OCI-M1 (cell line): ENCODE measurements around the gene DNTT.
A peak's percentile ranks its signal among the peaks of the same experiment; 100 is the strongest.

Experiments
- DNase-seq: peaks from one replicate; lab custom pipeline; 2025; lab: John Stamatoyannopoulos, UW

Gene DNTT

GRCh38 chr10:96304230-96304629 lies at the start of gene DNTT:
DNTT (plus strand) TSS chr10:96304434; CDS start chr10:96304498, 64 bp downstream.
- DNase-seq, result no peak

- DNase-seq, result no peak
These were observed 49.3 kb upstream of the DNTT start for GRCh38 chr10:96254976-96255375.

DNA sequence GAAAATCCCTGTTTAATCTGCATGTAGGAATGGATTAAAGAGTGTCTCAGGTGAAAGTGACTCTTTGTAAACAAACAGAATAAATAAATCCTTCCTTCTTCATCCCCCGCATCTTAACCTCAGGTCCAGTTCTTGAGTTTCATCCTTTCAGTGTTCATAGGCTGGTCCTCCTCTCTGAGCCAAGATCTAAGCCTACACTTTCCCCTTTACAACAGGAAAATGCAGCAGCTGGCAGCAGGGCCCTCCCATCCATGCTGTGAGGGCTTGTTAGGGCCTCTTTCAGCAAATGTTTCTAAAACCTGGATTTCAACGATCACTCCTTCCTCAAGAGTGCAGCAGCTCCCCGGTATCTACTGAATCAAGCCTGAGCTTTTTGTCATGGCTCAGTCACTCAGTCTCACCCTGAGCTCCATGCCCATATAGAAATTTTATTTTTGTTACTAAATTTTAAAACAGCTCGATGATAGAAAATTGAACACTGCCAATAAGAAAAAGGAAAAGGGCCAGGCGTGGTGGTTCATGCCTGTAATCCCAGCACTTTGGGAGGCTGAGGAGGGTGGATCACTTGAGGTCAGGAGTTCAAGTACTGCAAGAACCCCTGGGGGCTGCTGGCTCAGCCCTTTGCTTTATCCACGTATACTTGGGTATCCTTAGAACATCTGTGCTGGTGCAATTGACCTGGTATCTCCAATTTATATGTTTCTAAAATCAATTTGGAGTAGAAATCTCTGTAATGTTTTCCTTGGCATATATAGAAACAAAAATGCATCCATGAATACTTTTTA lies 48.5 kb upstream of the DNTT start:
- no peak for DNase-seq

DNA sequence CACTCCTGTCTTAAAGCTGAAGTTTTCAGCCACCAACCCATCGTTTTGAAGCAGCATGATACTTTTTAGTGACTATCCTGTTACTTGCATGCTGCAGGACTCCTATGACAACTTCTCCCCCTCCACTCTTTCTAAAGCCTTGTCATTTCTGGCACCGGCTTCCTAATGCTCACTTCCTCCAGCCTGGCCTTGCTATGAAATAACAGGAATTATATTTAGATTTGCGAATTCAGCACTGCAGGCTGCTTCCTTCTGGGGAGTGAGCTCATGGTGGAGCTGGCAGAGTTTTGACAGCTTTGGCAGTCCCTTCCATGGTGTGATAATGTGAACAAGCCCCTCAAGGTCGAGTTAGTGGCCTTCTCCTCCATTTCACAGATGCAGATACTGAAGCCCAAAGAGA lies 46.3 kb upstream of the DNTT start:
- no peak for DNase-seq

- DNase-seq, result no peak
These were observed 45.1 kb upstream of the DNTT start for GRCh38 chr10:96259150-96259549.

DNA sequence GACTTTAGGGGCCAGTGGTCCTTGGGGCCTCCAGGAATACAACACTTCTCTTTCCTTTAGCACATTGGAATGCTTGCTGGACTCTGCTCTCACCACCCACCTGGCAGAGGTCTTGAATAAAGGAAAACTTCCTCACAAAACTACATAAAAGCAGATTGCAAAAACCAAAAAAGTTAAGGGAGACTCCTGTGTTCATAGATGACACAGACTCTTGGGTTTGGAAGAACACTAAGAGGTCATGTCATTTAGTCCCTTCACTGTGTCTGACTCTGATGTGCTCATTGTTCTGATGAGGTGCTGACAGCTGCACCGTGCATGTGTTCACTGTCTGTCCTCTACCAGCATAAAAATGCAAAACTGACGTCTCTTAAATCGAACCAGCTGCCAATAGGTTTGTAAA lies 44.2 kb upstream of the DNTT start:
- DNase-seq, result no peak

DNA sequence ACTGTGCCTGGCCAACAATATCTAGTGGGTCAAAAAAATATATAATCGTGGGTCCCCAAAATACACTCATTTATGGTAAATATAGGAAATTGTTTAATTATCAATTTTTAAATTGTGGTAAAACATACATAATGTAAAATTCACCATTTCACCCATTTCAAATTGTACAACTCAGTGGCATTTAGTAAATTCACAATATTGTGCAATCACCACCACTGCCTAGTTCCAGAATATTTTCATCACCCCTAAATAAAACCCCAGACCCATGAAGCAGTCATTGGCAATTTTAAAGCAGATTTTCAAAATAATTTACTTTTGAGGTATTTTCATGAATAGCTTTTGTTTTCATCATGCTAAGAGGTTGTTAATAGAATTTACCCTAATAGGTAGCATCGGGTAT lies 43.1 kb upstream of the DNTT start:
- no peak for DNase-seq

- no peak for DNase-seq
These were observed 42.3 kb upstream of the DNTT start for GRCh38 chr10:96261930-96262329.

DNA sequence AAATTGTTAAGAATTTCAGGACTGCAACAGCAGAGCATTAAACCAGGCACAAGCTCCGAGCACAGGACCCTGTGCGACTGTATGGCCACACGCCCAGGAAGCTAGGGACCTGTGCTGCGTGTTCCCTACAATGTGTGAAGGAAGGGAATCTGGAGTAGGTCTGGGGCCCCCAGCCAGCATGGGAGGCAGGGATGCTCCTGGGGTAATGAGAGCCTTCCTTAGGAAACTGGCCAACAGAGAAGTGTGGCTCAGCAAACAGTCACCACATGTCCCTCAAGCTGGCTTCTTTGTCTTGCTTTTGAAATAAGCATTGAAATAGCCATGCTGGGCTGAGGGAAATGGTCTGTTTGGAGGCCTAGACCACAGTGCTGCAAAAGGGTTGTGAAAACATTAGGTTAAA lies 41.1 kb upstream of the DNTT start:
- no peak for DNase-seq

- no peak for DNase-seq
These were observed 40.6 kb upstream of the DNTT start for GRCh38 chr10:96263669-96264068.

- no peak for DNase-seq
These were observed 39.3 kb upstream of the DNTT start for GRCh38 chr10:96264938-96265337.

DNA sequence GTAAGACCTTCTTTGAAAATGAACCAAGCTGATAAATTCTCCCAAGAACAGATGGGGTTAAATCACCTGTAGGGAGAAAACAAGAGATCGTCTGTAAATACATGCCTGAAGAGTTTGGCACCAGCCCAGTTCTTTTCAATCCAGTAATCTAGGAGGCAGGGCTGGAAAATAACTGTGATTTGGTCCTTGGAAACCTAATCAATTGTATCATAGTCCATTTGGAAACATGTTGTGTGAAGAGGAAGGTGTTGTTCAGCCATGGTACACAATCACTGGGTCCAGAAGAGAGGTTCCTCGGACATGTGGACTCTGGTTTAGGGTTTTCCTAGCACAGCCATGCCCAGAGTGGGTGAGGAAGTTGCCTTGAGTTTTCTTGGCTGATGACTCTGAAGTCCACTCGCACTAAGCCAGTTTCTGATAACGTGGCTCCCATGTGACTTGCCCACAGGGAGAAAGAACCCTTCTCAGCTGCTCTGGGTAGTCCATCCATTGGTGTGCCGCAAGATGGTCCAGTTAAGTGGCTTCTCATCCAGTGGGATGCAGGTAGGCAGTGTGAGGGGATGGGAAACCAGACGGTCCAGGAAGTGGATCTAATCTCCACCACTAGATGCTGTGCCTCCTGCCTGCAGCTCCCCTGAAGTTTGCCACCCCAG lies 38.0 kb upstream of the DNTT start:
- no peak for DNase-seq

DNA sequence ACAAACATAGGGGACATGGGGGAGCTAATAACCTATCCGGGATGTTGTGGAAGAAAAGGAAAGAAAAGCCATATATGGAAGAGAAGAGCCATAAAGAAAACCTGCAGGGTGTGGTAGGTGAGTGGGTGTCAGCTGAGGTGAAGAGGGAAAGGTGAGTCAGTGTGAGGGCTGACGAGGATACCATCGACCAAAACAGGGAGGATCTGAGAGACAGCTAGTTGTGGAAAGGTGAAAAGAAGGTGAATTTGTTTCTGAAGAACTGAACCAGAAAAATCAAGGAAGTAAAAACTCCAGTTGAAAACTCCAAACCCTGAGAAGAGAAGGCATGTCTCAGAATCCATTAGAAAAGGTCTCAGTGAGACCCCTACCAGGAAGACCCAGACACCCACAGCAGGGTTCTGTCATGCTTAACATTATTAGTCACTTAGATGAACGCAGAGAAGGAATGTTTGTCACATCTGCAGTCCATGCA lies 37.0 kb upstream of the DNTT start:
- DNase-seq, result no peak

GRCh38 chr10:96268341-96268909 lies 35.8 kb upstream of the DNTT start:
- no peak for DNase-seq

- DNase-seq, result no peak
These were observed 34.6 kb upstream of the DNTT start for GRCh38 chr10:96269438-96270300.

- DNase-seq, result no peak
These were observed 33.7 kb upstream of the DNTT start for GRCh38 chr10:96270571-96270970.

GRCh38 chr10:96271016-96271815 lies 33.0 kb upstream of the DNTT start, which contains the start of gene BLNK:
BLNK (minus strand) TSS chr10:96271569; CDS start chr10:96271398, 171 bp downstream.
- peak; percentile 65 for DNase-seq

DNA sequence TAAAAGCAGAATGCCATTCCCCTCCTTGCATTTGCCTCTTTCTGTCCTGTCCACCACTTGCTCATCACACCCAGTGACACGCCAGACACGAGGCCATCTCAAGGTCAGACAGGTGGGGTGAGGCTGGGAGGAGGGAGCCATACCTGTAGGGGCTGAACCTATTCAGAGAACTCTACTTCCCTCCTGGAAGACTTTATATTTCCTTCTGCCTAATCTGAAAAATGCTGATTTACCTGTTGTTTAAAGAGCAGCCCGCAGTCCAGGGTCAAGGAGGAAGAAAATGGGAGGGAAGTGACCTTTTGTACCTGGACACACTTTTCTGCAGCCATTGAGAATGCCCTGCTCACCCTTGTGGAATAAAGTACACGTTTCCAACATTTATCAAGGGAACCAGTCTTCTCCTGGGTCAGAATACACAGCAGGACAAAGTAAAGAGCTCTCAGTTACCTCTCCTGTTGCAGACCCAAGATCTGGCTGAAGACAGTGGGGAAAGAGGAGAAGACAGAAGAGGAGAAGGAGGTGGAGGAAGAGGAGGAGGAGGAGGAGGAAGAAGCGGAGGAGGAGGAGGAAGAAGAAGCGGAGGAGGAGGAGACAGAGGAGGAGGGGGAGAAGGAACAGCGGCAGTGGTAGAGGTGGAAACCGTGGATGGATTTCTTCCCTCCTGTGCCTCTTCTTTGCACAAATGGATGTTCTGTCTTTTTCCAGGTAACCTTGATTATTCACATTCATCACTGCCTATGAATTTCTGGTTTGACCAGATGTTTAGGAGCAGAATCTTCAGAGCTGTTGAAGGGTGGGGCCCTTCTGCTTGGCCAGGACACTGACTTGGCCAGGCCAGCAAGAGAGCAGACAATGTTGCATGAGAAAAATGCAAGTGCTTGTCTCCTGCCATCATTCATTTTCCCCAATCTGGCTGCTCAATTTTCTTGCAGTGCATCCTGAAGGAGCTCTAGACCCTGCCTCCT lies 31.6 kb upstream of the DNTT start:
- DNase-seq, result no peak

DNA sequence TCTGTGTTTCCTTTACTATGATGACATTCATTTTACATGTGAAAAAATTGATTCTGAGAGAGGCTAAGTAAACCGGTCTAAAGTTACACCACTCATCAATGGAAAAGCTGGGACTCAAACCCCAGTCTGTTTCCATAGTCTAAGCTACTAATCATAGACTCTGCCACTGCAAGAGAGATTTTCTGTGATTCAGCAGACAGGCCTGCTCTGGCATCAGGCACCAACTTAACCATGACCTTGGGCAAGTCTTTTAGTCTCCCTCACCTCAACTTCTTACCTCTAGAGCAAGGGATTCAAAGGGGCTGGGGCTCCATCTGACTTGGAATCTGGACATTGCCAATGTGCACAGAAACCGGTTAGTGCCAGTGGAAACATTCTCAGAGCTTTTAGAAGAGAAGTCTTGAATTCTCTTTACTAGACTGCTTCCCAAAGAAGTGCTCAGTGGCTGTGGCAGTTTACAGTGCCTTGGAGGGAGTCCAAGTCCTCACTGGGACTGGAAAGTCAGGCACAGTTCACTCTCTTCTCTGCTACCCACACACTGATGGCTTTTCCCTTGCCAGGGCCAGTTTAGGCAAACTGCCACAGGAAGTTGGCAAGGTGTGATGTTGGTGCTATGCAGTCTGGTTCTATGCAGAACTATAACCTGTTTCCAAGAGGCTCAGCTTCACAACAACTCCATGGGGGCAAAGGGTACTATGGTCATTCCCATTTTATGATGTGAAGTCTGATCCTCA lies 28.4 kb upstream of the DNTT start:
- no peak for DNase-seq
